SK-N-SH (cell line): ENCODE results near the gene RPS6KA5.

Source experiments
- POLR2AphosphoS5 ChIP-seq: IDR thresholded peaks from 2 replicates; pipeline ENCODE4 v1.6.1; 2012; ENCODE audit warnings: low read depth, low read length
- SMC3 ChIP-seq: IDR thresholded peaks from 2 replicates; pipeline ENCODE4 v1.6.1; 2012; ENCODE audit warnings: low read depth, low read length, improper control_type of control experiment
- TF ChIP-seq, protein P1 (sequence below): fragments of 200-600 bp; sonication (generic); IDR thresholded peaks from 2 replicates; pipeline ENCODE4 v1.6.1; 2017; ENCODE audit warnings: antibody characterized with exemption, mild to moderate bottlenecking, moderate library complexity

DNA sequence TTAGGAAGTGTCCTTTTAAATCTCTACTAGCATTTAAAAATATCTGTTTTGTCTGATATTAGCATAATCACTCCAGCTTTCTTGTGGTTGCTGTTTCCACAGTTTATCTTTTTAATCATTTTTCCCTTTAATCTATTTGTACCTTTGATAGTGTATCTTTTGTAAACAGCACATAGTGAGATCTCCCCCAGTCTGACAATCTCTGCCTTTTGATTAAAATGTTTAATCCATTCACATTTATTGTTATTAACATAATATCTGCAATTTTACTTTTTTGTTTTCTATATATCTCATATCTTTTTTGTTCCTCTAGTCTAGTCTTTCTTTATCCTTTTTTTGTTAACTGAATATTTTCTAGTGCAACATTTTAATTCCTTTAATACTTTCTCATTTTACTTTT is 104.2 kb downstream of the RPS6KA5 start:
- no peak for TF ChIP-seq POLR2AphosphoS5
- TF ChIP-seq, protein P1, sequence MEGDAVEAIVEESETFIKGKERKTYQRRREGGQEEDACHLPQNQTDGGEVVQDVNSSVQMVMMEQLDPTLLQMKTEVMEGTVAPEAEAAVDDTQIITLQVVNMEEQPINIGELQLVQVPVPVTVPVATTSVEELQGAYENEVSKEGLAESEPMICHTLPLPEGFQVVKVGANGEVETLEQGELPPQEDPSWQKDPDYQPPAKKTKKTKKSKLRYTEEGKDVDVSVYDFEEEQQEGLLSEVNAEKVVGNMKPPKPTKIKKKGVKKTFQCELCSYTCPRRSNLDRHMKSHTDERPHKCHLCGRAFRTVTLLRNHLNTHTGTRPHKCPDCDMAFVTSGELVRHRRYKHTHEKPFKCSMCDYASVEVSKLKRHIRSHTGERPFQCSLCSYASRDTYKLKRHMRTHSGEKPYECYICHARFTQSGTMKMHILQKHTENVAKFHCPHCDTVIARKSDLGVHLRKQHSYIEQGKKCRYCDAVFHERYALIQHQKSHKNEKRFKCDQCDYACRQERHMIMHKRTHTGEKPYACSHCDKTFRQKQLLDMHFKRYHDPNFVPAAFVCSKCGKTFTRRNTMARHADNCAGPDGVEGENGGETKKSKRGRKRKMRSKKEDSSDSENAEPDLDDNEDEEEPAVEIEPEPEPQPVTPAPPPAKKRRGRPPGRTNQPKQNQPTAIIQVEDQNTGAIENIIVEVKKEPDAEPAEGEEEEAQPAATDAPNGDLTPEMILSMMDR, result no peak
- TF ChIP-seq SMC3, result no peak
